Kidney (tissue), 14 donors: ENCODE measurements around the gene BABAM2. TPM values are rescaled to one million over a fixed set of nuclear protein-coding genes. Genes with fewer than 3 reads are reported as not detected.

Experiments used
- DNase-seq, 5 donors: peaks; one replicate each; pipeline ENCODE4 v3.0.0-alpha.2; 2013 to 2020
- FAIRE-seq: peaks from 2 replicates; lab custom pipeline; 2012; peaks lifted over from hg19 to GRCh38; lab: Jason Lieb, UNC
- H3K27ac ChIP-seq, 2 donors: one replicate each; pipeline ENCODE4 v1.7.0; 2013; ENCODE audit warnings: low read depth in 2 of 2, low read length in 2 of 2, inconsistent platforms in 1 of 2
- H3K27me3 ChIP-seq: one replicate; pipeline ENCODE4 v1.7.1; 2013; ENCODE audit warnings: low read length, inconsistent platforms; ENCODE audit not compliant: control insufficient read depth, insufficient read depth
- H3K36me3 ChIP-seq, 3 donors: one replicate each; pipeline versions ENCODE4 v1.7.0 to v1.7.1; 2013; ENCODE audit warnings: low read length in 3 of 3, control low read depth in 1 of 3, inconsistent platforms in 1 of 3; ENCODE audit not compliant: insufficient read depth in 3 of 3, control insufficient read depth in 2 of 3
- H3K4me1 ChIP-seq, 3 donors: one replicate each; pipeline versions ENCODE4 v1.7.0 to v1.7.1; 2013; ENCODE audit warnings: low read length in 3 of 3, inconsistent platforms in 1 of 3, low read depth in 1 of 3; ENCODE audit not compliant: control insufficient read depth in 2 of 3, insufficient read depth in 2 of 3
- H3K4me3 ChIP-seq, 3 donors: one replicate each; pipeline versions ENCODE4 v1.7.0 to v1.8.1; 2013; ENCODE audit warnings: low read length in 3 of 3, control low read depth in 1 of 3, inconsistent platforms in 1 of 3
- H3K9ac ChIP-seq, 3 donors: one replicate each; pipeline versions ENCODE4 v1.7.0 to v1.7.1; 2013; ENCODE audit warnings: low read length in 3 of 3, control low read depth in 1 of 3, inconsistent platforms in 1 of 3
- H3K9me3 ChIP-seq, 3 donors: one replicate each; pipeline versions ENCODE4 v1.7.0 to v1.7.1; 2013; ENCODE audit warnings: low read length in 3 of 3, control low read depth in 1 of 3, inconsistent platforms in 1 of 3; ENCODE audit not compliant: control insufficient read depth in 2 of 3, insufficient read depth in 1 of 3
- intact Hi-C: fragments of 100-400 bp; cut with DNase I; formaldehyde crosslinking; loops from one replicate; pipeline ENCODE4 v1.11.1; 2022
- polyA plus RNA-seq: library from polyadenylated mRNA; stranded (reverse); fragments of 350-450 nt; fragmentation: Illumina TruSeq; extraction: RNeasy Lipid Tissue Mini Kit (QIAGEN cat#74804); gene quantifications from one replicate; pipeline ENCODE4 v1.2.3, GENCODE V29; 2014; ENCODE audit warnings: low read depth, low replicate concordance; ENCODE audit not compliant: insufficient read depth
- total RNA-seq: library from RNA; stranded (reverse); fragmentation: NEBNext Ultra II Directional; extraction: Animal tissue kit (Norgen Biotek cat#: 25700); gene quantifications from one replicate; pipeline ENCODE4 v1.2.1, GENCODE V29; 2021
- TF ChIP-seq, protein P1 (sequence below): IDR thresholded peaks from 3 replicates; pipeline ENCODE4 v1.5.1; 2012; ENCODE audit warnings: mild to moderate bottlenecking, moderate library complexity, borderline replicate concordance; ENCODE audit not compliant: insufficient read depth; ENCODE audit errors: extremely low read depth
- donor health status: control.
- donor health status: control.
- donor health status: control.
- donor health status: control.
- donor health status: control.
- donor health status: DM: yes; HTN: yes; CAD: no.
- donor health status: Normal renal cell carcinoma (clear cell type).

Gene BABAM2
- total and polyA plus RNA-seq, 2 donors from 2014 or later, result 68.4 to 74.1 TPM

DNA sequence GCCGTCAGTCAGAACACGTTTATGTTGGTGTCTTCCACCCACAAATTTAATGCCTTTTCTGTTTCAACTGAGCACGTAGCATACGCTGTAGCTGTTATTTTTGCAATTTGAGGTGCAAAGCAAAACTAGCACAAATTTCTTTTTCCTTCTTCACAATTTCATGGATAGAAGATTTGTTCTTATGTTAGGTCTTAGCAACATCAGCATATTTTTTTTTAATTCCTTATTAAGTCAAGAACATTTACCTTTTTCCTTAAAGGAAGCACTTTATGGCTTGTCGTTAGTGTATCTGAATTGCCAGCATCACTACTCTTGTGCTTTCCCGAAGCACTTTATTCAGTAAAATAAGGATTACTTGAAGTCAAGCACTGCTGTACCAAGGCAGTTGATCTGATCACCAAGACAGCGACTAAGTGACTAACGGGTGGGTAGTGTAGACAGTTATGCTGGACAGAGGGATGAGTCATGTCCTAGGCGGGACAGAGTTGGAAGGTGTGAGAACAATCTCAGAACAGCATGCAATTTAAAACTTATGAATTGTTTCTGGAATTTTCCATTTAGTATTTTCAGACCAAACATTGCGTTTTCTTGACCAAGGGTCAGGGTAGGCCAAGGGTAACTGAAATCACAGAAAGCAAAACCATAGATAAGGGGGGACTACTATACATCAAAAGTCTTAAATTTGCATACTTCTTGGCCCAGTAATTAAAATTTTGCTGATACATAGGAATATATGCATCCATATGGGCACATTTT is 13.3 kb downstream of the BABAM2 start:
- TF ChIP-seq, protein P1, sequence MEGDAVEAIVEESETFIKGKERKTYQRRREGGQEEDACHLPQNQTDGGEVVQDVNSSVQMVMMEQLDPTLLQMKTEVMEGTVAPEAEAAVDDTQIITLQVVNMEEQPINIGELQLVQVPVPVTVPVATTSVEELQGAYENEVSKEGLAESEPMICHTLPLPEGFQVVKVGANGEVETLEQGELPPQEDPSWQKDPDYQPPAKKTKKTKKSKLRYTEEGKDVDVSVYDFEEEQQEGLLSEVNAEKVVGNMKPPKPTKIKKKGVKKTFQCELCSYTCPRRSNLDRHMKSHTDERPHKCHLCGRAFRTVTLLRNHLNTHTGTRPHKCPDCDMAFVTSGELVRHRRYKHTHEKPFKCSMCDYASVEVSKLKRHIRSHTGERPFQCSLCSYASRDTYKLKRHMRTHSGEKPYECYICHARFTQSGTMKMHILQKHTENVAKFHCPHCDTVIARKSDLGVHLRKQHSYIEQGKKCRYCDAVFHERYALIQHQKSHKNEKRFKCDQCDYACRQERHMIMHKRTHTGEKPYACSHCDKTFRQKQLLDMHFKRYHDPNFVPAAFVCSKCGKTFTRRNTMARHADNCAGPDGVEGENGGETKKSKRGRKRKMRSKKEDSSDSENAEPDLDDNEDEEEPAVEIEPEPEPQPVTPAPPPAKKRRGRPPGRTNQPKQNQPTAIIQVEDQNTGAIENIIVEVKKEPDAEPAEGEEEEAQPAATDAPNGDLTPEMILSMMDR, result no peak
- DNase-seq, result no peak
- no peak overlapping the region for H3K27ac ChIP-seq
- intact Hi-C loops, result no loop called here
- H3K36me3 ChIP-seq, result peaks cover 0 to 3% (median 2%) of the 10 kb centered on the region in 3 donors
- H3K4me1 ChIP-seq, result no peaks in the 10 kb centered on the region
- FAIRE-seq, result no peak
- no peak overlapping the region for H3K4me3 ChIP-seq
- no peak overlapping the region for H3K9ac ChIP-seq
- no peaks in the 10 kb centered on the region for H3K27me3 ChIP-seq
- no peaks in the 10 kb centered on the region for H3K9me3 ChIP-seq

GRCh38 chr2:27904405-27904665 is 13.8 kb downstream of the BABAM2 start:
- FAIRE-seq, result no peak
- Histone ChIP-seq H3K27me3 (no peaks in the 10 kb centered on the region), H3K4me1 (no peaks in the 10 kb centered on the region), H3K36me3 (peaks cover 0 to 3% (median 2%) of the 10 kb centered on the region in 3 donors), H3K9ac (no peak overlapping the region), H3K9me3 (no peaks in the 10 kb centered on the region), H3K27ac (no peak overlapping the region), H3K4me3 (no peak overlapping the region)
- intact Hi-C loops, result no loop called here
- DNase-seq, result no peak
- TF ChIP-seq, protein P1, result no peak

DNA sequence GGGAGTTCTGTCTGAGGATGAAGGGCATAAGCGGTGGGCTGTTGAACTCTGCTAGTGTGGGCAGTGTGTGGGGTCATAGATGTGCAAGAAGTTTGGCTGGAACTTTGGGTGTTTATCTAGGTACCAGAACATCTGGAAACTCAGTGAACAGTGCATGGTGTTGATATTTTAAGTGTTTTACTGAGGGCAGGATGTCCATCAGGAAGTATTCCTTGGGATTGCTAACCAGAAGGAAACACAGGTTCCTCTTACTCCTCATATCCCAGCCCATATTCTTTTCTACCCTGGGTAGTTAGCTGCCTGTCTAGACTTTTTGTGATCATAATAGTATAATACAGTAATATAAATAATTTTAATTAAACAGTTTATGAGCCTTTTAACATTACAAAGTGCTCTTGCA is 15.5 kb downstream of the BABAM2 start:
- no peak overlapping the region for H3K4me3 ChIP-seq
- TF ChIP-seq, protein P1, result no peak
- H3K9me3 ChIP-seq, result no peaks in the 10 kb centered on the region
- intact Hi-C loops, result no loop called here
- no peaks in the 10 kb centered on the region for H3K27me3 ChIP-seq
- H3K9ac ChIP-seq, result no peak overlapping the region
- H3K27ac ChIP-seq, result no peak overlapping the region
- no peak for DNase-seq
- FAIRE-seq, result no peak
- peaks cover 0 to 3% (median 1%) of the 10 kb centered on the region in 3 donors for H3K36me3 ChIP-seq
- H3K4me1 ChIP-seq, result no peaks in the 10 kb centered on the region

GRCh38 chr2:27907547-27907946 is 17.0 kb downstream of the BABAM2 start:
- TF ChIP-seq, protein P1, result no peak
- FAIRE-seq, result no peak
- intact Hi-C loops, result no loop called here

More at GRCh38 chr2:27907547-27907946, 17.0 kb downstream of the BABAM2 start:
- H3K9ac ChIP-seq, result no peak overlapping the region
- no peaks in the 10 kb centered on the region for H3K27me3 ChIP-seq
- H3K27ac ChIP-seq, result no peak overlapping the region
- H3K4me3 ChIP-seq, result no peak overlapping the region
- no peak for DNase-seq
- no peaks in the 10 kb centered on the region for H3K36me3 ChIP-seq
- peaks cover 0 to 2% (median under 1%) of the 10 kb centered on the region in 3 donors for H3K4me1 ChIP-seq
- H3K9me3 ChIP-seq, result no peaks in the 10 kb centered on the region
